HUDEP-2 (cell line): ENCODE data around the gene SYCP2.
"Not testable (repeated sequence)": the region's sequence is repeated elsewhere in the genome, so short reads cannot be mapped to it uniquely, and the experiment has no call there.

Experiments used
- DNase-seq, 76 experiments: peaks; one replicate each; lab custom pipeline; 2025; ENCODE audit not compliant: unreplicated experiment in 76 of 76; lab: John Stamatoyannopoulos, UW

The SYCP2 gene, protein sequence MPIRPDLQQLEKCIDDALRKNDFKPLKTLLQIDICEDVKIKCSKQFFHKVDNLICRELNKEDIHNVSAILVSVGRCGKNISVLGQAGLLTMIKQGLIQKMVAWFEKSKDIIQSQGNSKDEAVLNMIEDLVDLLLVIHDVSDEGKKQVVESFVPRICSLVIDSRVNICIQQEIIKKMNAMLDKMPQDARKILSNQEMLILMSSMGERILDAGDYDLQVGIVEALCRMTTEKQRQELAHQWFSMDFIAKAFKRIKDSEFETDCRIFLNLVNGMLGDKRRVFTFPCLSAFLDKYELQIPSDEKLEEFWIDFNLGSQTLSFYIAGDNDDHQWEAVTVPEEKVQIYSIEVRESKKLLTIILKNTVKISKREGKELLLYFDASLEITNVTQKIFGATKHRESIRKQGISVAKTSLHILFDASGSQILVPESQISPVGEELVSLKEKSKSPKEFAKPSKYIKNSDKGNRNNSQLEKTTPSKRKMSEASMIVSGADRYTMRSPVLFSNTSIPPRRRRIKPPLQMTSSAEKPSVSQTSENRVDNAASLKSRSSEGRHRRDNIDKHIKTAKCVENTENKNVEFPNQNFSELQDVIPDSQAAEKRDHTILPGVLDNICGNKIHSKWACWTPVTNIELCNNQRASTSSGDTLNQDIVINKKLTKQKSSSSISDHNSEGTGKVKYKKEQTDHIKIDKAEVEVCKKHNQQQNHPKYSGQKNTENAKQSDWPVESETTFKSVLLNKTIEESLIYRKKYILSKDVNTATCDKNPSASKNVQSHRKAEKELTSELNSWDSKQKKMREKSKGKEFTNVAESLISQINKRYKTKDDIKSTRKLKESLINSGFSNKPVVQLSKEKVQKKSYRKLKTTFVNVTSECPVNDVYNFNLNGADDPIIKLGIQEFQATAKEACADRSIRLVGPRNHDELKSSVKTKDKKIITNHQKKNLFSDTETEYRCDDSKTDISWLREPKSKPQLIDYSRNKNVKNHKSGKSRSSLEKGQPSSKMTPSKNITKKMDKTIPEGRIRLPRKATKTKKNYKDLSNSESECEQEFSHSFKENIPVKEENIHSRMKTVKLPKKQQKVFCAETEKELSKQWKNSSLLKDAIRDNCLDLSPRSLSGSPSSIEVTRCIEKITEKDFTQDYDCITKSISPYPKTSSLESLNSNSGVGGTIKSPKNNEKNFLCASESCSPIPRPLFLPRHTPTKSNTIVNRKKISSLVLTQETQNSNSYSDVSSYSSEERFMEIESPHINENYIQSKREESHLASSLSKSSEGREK (N-terminal part only)

DNA sequence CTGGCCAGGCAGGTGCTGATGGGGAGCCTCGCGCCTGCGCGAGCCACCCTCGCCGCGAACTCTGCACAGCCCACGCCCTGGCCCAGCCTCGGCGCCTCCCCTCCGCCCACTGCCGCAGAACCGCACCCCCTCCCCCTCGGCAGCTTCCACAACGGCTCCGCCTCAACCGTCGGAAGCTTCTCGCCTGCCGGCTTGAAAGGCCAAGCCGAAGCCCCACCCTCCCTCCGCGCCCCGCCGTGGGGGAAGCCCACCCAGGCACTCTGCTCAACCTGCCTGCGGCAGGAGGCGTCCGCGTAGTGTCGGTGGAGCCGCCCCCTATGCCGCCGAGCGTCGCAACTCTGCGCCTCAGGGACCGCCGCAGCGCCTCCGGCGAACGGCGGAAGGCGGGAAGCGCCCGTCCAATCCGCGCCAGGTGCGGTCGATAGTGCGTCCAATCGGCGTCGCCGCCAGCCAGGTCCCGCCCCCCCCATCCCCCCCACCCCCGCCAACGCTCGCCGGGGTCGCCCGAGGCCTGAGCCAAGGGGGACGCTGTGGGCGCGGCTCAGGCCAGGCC, at the start of gene SYCP2:
TSS of gene SYCP2 (minus strand) at position 342 of the 553 bp plus-strand sequence. CDS start 11,224 bp downstream, outside the sequence.
- peak in 68 of 76 experiments; percentile 17 to 89 (median 68) for DNase-seq

DNA sequence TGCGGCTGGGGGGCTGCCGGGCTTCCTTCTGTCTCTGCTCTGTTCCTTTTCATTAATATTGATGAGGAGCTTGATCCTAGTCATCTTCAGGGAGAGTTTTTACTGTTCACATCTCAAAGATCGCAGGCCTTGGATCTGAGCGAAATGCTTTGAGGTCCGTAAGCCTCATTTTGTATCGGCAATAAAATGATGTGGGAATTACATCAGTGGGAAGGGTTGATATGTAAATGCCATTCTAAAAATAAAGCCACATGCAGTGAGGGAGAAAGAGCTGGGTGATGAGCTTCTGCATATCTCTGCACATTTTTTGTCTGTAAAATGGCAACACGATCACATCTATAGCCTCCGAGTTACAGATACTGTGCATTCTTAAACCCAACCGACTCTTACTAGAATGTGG, 49.6 kb upstream of the SYCP2 start:
- DNase-seq: no peak

DNA sequence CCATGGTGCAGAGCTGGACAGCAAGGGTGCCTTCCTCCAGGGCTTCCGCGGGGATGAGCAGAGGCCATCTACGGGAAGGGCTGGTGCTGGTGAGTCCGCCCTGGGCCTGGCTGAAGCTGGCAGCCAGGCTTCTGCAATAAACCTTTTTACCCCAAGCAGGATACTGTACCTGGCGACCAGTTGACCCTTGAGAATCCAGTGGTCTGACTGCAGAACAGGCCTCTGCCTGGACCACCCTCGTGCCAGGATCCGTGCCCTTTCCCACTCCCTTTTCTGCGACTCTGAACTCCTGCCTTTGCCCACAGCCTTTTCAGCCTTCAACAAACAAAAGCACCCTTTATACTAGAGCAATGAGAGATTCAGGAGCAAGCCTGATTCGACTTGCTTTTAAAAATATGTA, 43.6 kb upstream of the SYCP2 start:
- no peak for DNase-seq

DNA sequence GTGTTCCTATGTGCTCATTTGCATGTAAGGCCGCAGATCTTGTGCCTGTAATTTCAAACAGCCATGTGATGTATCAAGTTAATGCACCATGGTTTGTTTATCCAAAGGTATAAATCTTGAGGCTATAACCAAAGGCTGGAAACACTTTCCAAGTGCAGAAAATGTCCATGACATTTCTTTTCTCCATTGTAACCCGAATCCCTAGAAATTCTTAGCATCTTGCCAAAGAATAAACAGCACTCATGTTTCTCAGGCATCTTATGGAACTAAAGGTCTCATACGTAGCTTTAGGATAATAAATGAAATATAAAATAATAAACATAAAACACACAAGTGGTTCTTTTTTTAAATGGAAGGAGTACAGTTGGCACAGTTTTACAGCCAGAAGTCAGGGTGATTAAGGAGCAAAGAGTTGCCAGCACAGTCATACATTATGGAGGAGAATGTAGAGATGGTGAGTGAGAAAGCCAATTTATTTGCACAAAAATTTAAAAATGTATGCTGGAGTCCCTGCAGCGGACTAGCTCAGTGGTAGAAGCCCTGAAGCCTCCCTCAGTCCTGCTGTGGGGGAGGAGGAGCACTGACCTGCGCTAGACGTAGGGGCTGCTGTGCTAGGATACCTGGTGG, 42.8 kb upstream of the SYCP2 start:
- DNase-seq: no peak

DNA sequence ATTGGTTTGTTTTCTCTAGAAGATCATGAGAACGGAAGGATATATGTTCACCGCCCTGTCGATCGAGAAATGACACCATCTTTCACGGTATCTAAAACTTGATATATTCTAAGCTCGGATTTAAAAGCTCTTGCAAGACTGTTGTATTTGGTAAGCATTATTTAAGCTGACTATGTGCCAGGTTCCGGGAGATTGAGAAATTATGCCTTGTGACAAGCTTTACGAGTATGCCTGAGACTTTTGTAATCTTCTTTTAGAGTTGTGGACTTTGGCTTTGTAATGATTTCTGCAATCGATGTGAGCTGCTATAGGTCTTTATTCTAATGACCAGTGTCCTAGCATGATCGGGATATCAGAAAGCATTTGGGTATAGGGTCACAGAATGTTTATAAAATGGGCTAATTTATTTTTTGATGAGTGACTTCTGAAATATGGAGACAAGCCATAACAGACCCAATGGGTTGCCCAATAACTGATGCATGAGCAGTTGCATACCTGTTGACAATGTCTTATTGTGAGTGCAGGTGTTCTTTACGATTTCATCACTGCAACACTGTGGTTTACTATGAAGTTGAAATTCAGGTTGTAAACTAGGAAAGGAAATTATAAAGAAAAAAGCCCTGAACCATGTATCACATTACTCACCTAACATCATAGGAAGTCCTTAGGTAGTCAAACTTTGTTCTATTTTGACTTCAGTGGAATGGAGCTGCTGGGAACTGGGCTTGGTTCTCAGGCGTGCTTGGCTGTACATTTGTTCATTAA, 38.8 kb upstream of the SYCP2 start:
- DNase-seq: no peak

DNA sequence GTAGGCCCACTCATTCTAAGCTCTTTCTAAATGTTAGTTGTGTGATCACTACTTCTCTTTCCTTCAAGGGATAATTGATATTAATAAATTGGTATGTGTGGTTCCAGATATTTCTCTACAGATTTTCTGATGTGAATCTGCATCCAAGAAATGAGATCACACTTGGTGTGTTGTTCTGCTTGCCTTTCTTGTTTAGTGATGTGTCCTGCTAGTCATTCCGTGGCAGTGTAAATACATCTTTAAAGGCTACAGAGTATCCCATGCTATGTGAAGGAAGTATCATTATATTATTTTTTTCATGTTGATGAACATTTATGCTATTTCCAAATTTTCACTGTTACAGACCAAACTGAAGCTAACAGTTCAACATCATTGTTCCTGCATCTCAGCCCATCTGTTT, 38.0 kb upstream of the SYCP2 start:
- no peak for DNase-seq

DNA sequence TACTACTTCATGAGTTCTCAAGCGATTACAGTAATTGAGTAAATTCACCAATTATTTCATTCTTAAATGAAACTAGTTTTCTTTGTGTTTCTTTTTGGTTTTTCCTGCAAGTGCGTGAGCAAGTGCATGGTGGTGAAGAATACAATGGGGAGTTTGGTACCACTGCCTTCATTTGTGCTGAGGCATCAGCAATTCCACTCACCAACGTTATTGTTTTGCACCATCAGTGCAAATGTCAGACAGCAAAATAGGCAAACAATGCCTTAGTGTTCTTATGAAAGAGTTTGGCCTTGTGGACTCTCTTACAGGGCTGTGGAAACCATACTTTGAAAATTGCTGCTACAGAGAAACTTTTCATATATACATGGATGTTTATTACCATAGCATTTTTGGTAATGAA, 33.0 kb upstream of the SYCP2 start:
- DNase-seq: no peak

DNA sequence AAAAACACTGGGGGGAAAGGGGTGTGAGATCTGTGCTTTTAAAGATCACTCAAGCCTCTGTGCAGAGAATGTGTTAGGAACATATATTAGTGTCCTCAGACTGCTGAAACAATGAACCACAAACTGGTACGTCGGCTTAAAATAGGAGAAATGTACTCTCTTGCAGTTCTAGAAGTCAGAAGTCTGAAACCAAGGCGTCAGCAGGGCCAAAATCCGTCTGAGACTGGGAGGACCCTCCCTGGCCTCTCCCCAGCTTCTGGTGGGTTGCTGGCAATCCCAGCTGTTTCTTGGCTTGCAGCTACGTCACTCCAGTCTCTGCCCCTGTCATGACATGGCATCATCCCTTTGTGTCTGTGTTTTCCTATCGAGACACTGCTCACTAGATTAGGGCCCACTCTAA, 28.7 kb upstream of the SYCP2 start:
- DNase-seq: no peak

DNA sequence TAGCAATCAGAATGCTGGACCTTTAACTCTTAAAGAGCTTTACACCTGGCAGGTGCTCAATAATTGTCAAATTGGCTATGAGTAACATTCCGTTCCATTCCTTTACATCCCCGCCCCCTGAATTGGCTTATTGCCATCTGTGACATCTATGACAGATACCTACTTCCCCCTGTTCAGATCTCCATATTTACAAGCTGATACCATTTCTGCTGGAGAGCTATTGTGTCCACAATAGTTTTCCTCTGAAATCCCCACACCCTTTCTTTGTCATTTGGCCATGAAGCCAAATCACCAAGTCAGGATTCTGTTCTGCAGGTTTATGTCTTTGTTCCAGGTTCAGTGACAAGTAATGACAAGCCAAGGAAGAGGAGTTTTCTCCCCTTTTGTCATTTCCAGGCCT, 28.0 kb upstream of the SYCP2 start:
- no peak for DNase-seq

DNA sequence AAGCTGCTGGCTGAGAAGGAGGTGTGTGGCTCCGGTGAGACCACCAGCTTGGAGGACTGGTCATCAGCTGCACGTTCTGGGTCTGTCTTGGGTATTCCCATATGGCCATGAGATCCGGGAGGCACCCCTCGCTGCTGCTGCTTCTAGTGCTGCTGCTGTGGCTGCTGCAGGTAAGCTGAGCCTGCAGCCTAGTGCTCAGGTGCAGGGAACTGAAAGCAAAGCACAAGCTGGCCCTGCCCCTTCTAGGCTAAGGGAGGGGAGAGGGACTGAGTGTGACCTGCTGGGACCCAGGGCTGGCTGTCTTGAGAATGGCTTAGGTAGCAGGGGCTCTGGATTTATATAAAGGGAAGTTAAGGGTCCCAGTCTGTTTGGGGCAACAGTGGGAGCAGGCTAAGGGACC, 25.2 kb upstream of the SYCP2 start:
- DNase-seq: no peak

DNA sequence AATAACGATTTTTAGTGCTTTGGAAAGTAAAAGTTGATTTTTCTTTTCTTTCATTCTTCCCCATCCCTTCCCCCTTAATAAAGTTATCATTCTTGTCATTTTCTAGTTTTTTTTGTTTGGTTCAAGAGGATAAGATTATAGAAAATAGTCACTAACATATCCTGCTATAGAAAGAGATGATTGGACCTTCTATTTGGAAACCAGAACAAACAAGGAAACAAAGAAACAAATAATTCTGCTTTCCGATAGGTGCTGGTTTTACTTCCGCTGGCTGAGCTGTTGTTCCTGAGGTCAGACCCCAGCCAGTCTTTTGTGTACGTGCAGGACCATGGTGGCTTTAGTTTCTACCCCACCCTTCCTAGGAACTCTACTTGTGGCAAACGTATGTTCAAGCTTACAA, 24.7 kb upstream of the SYCP2 start, which contains the start of gene CDH26:
TSS of gene CDH26 (plus strand) at position 301 of the 400 bp plus-strand sequence. CDS start 304 bp downstream, outside the sequence.
- no peak for DNase-seq

DNA sequence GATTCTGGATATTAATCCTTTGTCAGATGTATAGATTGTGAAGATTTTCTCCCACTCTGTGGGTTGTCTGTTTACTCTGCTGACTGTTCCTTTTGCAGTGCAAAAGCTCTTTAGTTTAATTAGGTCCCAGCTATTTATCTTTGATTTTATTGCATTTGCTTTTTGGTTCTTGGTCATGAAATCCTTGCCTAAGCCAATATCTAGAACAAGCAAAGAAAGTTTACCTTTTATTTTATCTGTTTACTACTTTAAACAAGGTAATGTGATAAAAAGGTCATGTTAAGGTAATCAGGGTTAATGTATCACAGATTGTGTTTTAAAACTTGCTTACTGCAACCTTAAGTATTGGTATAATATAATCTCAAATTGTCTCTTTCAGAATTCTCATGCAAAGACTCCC, 24.1 kb upstream of the SYCP2 start:
- DNase-seq: not testable (repeated sequence)

DNA sequence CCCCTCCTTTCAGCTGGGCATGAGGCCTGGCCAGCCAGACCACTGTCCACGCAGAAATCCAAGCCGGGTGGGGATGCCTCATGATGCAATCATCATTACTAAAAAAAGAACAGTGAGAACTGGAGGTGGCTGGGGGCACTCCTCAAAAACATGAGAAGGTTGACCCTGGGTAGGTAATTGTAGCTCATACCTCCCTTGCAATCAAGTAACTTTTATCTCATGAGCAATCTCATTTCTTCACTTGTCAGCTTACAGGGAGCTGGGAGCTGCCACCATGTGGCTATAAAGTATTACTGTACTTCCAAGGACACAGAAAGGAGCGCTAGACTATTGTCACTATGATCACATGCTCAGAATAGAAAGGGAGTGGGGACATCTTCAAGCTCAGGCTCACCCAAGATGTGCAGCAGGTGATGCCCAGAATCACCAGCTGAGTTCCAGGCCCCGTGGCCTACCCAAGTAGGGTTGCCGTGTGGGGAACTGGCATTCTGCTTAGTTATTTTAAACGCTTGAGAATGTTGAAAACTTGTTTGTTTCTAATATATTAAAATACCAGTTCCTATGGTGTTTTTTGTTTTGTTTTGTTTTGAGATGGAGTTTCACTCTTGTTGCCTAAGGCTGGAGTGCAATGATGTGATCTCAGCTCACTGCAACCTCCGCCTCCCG, 21.8 kb upstream of the SYCP2 start:
- peak in 10 of 76 experiments; percentile 5 to 36 (median 14) for DNase-seq

DNA sequence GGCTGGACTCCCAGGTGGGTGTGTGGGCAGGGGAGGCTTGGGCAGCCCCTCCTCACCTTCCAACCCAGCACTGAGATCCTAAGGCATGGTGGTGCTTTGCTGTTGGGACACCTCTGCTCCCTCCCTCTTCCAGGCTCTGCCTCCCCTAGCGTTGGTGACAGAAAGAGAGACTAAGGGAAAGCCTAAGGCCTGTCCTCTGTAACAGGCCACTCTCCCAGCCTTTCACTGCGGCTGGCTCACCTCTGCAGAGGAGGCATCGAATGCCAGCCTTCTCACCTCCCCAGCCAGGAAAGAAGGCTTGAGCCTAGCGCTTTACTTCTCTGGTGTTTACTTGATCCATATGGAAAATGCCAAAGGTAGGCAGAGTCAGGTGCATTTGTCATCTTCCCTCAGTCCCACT, 21.3 kb upstream of the SYCP2 start:
- DNase-seq: no peak

DNA sequence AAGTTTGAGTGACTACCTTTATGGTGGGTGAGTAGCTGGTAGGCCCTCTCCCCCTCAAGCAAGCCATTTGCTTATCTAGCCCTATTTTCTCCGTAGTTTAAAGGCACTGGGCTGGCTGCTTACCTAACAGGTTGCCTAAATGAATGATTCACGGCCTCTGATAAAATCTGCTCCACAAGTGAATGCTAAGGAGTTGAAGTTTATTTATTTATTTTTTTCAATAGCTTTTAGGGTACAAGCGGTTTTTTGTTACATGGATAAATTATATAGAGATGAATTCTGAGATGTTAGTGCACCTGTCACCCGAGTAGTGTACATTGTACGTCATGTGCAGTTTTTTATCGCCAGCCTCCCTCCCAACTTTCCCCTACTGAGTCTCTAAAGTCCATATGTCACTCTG, 16.5 kb upstream of the SYCP2 start:
- DNase-seq: no peak

DNA sequence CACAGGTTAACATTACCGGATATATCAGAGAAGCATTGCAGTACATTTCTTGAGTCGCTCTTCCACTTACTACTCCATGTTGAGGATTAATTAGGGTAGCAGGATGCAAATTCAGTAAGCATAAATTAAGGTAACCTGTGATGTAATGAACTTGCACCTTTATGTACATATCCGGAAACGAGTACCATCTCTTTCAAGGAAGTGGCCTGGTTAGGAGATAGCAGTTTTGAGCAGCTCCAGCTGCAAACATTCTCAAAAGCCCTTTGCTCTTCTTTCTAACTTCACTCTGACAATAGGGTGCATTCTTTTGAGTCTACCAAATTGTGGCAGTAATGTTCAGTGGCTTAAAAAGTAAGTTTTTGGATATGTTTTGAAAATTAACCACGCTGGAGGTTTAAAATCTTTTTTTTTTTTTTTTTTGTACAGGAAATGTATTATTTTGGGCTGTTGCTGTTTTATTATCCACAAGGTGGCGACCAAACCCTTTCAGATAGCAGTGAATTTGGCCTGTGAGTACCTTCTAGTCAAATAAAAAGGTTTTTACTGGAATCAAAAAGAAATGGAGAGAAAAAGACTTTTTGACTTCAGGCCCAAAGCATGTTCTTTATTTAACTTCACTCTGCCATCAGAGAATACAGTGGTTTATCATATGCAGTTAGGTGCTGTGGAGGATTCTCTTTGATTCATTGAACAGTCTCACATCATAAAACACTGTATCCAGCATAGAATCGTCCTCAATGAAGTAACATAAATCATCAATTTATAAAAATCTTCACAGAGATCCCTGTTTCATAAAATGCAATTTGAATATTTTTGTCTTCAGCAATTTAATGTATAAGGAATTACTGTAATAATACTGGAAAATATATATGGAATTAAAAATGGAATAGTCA, 15.6 kb upstream of the SYCP2 start:
- peak in 24 of 76 experiments; percentile 6 to 50 (median 20) for DNase-seq

DNA sequence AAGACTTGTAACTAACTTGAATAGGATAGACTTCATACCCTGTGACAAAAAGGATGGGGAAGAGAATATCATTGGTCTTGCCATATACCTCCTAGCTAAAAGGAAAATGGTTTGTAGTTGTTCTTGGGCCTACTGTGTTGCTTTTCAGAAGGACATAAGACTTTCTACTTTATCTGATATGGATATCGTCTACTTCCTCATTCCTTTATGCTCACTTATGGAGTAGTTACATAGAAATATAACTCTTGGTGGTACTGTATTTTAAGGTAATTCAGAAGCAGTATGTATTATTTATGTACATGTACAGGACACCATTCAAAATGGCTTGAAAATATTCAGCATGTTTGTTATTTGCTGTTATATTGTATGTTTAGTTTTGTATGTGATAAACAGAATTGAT, 14.8 kb upstream of the SYCP2 start:
- DNase-seq: no peak

DNA sequence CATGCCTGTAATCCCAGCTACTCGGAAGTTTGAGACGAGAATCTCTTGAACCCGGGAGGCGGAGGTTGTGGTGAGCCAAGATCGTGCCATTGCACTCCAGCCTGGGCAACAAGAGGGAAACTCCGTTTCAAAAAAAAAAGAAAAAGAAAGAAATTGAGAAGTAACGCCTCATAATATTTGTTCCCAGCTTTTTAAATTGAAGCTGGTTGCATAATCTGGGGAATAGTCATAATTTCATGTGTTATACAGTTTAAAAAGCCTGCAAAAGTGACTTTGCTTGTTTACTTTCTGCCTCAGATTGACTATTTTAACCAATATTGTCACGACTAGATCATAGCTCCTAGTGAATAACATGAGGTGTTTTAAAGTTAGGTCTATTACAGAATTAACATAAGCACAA, 13.9 kb upstream of the SYCP2 start:
- DNase-seq: no peak
